DND-41 (cell line): Measurements from ENCODE around the gene COA6.

Experiments used
- EZH2 ChIP-seq: IDR thresholded peaks from 3 replicates; pipeline ENCODE4 v1.6.1; 2012; ENCODE audit warnings: borderline replicate concordance, low read depth, mild to moderate bottlenecking, moderate library complexity, low read length, inconsistent platforms; ENCODE audit not compliant: severe bottlenecking
- TF ChIP-seq, protein P1 (sequence below): IDR thresholded peaks from 2 replicates; pipeline ENCODE4 v1.5.1; 2012; ENCODE audit warnings: borderline replicate concordance, low read length, moderate library complexity, mild to moderate bottlenecking; ENCODE audit not compliant: poor library complexity, severe bottlenecking; ENCODE audit errors: extremely low read depth

DNA sequence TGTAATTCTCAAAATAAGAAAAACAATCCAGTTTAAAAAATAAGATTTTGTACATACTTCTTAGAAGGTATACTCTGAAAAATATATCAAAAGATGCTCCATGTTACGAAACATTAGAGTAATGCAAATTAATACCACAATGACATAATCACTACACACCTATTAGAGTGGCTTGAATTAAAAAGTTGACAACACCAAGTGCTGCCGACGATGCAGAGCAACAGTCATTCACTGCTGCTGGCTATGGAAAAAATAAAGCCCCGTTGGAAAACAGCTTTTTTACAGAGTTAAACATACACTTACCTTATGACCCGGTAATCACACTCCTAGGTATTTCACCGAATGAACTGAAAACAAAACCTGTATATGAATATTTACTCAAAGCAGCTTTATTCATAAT is 14.8 kb downstream of the COA6 start:
- TF ChIP-seq, protein P1, sequence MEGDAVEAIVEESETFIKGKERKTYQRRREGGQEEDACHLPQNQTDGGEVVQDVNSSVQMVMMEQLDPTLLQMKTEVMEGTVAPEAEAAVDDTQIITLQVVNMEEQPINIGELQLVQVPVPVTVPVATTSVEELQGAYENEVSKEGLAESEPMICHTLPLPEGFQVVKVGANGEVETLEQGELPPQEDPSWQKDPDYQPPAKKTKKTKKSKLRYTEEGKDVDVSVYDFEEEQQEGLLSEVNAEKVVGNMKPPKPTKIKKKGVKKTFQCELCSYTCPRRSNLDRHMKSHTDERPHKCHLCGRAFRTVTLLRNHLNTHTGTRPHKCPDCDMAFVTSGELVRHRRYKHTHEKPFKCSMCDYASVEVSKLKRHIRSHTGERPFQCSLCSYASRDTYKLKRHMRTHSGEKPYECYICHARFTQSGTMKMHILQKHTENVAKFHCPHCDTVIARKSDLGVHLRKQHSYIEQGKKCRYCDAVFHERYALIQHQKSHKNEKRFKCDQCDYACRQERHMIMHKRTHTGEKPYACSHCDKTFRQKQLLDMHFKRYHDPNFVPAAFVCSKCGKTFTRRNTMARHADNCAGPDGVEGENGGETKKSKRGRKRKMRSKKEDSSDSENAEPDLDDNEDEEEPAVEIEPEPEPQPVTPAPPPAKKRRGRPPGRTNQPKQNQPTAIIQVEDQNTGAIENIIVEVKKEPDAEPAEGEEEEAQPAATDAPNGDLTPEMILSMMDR = no peak
- no peak for TF ChIP-seq EZH2
